ENCODE data around the gene OR6N1.

OR6N1 gene

GRCh38 chr1:158752155-158752712 lies 19.8 kb downstream of the OR6N1 start:
- DNase-seq (ENCODE audit: low spot score), result no peak

DNA sequence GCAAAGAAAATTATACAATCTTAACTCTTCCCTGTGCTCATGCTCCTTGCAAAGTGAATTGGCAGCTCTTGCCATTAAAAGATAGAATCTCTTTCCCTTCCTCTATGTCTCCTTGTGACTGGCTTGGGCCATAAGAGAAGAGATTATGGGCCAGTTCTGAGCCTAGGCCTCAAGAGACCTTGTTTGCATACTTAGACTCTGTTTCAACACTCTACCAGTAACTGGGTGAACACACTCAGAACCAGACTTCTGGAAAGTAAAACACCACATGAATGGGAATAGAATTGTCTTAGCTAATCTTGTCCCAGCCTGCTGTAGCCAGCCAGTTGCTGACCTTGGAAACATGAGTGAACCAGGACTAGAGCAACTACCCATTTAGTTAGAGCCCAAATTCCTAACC lies 36.1 kb downstream of the OR6N1 start:
- no peak for DNase-seq (ENCODE audit: low spot score)

GRCh38 chr1:158732524-158732923 lies 39.5 kb downstream of the OR6N1 start:
- DNase-seq (ENCODE audit: low spot score), result no peak

GRCh38 chr1:158731707-158732106 lies 40.3 kb downstream of the OR6N1 start:
- DNase-seq (ENCODE audit: low spot score), result no peak

DNA sequence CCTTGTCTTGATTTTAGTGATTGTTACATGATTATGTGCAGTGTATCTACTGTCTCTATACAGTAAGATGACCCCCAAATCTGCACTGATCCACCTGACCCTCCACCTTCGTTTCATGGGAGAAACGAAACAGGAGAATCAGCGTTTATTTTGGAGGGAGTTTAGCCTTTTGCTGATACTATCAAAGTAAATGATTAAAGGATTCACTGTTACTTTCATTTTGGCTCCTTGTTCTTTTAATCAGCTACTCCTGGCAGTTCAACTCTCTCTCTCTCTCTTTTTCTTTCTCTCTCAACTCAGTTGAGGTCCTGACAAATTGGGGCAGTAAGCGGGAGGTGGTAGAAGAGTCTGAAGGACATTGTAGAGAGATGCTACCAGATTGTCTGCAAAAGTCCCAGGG lies 41.5 kb downstream of the OR6N1 start:
- DNase-seq (ENCODE audit: low spot score), result no peak

- DNase-seq (ENCODE audit: low spot score), result no peak
Observed at GRCh38 chr1:158728510-158729225, 43.3 kb downstream of the OR6N1 start.

DNA sequence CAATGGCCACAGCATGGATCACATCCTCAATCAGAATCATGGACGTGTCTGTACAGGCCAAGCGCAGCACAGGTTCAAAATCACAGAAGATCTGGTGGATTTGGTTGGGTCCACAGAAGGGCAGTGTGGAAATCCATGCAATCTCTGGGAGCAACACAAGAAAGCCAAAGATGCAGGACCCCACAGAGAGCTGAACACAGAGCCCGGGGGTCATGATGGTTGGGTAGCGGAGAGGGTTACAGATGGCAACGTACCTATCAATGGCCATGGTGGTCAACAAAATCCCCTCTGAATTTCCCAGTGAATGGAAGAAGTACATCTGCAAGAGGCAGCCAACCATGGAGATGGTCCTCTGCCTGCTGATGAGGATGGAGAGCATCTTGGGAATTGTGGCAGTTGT lies 47.6 kb downstream of the OR6N1 start:
- DNase-seq (ENCODE audit: low spot score), result no peak

GRCh38 chr1:158720620-158721019 lies 51.4 kb downstream of the OR6N1 start, which contains the start of gene OR6K3:
TSS of gene OR6K3 (minus strand) at chr1:158720720. CDS start at chr1:158718115, 2,605 bp downstream.
- no peak for DNase-seq (ENCODE audit: low spot score)

GRCh38 chr1:158719664-158720063 lies 52.3 kb downstream of the OR6N1 start:
- DNase-seq (ENCODE audit: low spot score), result no peak

DNA sequence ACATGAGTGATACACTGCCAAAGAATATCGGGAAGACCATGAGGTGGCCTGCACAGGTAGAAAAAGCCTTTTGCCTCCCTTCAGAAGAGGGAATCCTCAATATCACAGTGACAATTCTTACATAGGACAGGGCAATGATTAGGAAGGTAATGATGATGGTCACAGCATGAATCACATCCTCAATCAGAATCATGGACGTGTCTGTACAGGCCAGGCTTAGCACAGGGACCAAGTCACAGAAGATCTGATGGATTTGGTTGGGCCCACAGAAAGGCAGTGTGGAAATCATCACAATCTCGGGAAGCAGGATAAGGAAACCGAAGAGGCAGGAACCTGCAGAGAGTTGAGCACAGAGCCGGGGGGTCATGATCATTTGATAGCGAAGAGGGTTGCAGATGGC lies 54.7 kb downstream of the OR6N1 start:
- DNase-seq (ENCODE audit: low spot score), result no peak

GRCh38 chr1:158716335-158716734 lies 55.7 kb downstream of the OR6N1 start:
- no peak for DNase-seq (ENCODE audit: low spot score)

DNA sequence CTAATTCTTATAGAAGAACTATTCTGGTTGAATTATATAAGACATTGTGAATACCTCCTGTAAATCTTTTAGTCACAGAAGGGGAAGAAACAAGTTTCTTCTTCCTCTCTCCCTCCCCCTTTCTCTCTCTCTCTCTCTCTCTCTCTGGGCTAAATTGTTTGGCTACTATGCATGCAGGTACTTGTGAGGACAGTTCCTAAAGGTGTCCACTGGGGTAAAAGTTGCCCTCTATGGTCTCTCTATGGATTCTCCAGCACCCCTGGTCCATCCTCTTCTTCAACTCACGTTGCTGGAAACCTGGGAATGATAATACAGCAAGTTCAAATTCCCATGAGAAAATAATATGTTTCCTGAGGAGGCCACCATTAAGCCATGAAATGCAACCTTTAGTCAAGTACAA lies 57.2 kb downstream of the OR6N1 start:
- no peak for DNase-seq (ENCODE audit: low spot score)
